Stimulated activated CD8-positive, alpha-beta memory T cell treated with anti-CD3 and anti-CD28 coated beads, Interleukin-4, amount 100 ng/mL, for 4 hours (primary cell): Measurements from ENCODE around the gene NHSL1.

Experiments used
- DNase-seq, 2 donors: peaks; one replicate each; pipeline ENCODE4 v3.0.0-alpha.2; 2020; ENCODE audit warnings: low read depth in 2 of 2, low spot score in 1 of 2

Gene NHSL1

GRCh38 chr6:138498629-138499302, 528 bp downstream of the NHSL1 start:
- DNase-seq: no peak

- DNase-seq: no peak
Observed at GRCh38 chr6:138497286-138497685, 2.0 kb downstream of the NHSL1 start.

- DNase-seq: no peak
Observed at GRCh38 chr6:138494312-138494711, 5.0 kb downstream of the NHSL1 start.

GRCh38 chr6:138493413-138493812, 5.9 kb downstream of the NHSL1 start:
- no peak for DNase-seq

- no peak for DNase-seq
Observed at GRCh38 chr6:138492871-138493270, 6.4 kb downstream of the NHSL1 start.

- DNase-seq: no peak
Observed at GRCh38 chr6:138492113-138492512, 7.2 kb downstream of the NHSL1 start.

GRCh38 chr6:138491017-138491416, 8.3 kb downstream of the NHSL1 start:
- DNase-seq: no peak

- DNase-seq: no peak
Observed at GRCh38 chr6:138489846-138490245, 9.4 kb downstream of the NHSL1 start.

- no peak for DNase-seq
Observed at GRCh38 chr6:138487102-138487604, 12.1 kb downstream of the NHSL1 start.

- DNase-seq: no peak
Observed at GRCh38 chr6:138486249-138487101, 12.8 kb downstream of the NHSL1 start.

GRCh38 chr6:138485586-138486248, 13.6 kb downstream of the NHSL1 start:
- no peak for DNase-seq

- no peak for DNase-seq
Observed at GRCh38 chr6:138485005-138485545, 14.2 kb downstream of the NHSL1 start.

GRCh38 chr6:138484018-138484731, 15.1 kb downstream of the NHSL1 start:
- no peak for DNase-seq

GRCh38 chr6:138482816-138483215, 16.5 kb downstream of the NHSL1 start:
- DNase-seq: no peak

- no peak for DNase-seq
Observed at GRCh38 chr6:138480279-138480949, 18.9 kb downstream of the NHSL1 start.

- DNase-seq: no peak
Observed at GRCh38 chr6:138477913-138478539, 21.3 kb downstream of the NHSL1 start.

GRCh38 chr6:138476116-138476515, 23.2 kb downstream of the NHSL1 start:
- DNase-seq: no peak

- no peak for DNase-seq
Observed at GRCh38 chr6:138473144-138473543, 26.1 kb downstream of the NHSL1 start.

GRCh38 chr6:138468320-138469015, 30.8 kb downstream of the NHSL1 start:
- no peak for DNase-seq
